PFSK-1 (cell line): ENCODE measurements around the gene HCRTR1.

Experiments used
- FOXP2 ChIP-seq: optimal IDR thresholded peaks from 2 replicates; pipeline ENCODE3; 2011; ENCODE audit warnings: borderline replicate concordance, control low read depth, inconsistent platforms; ENCODE audit not compliant: insufficient read depth; ENCODE audit errors: extremely low read length, extremely low read depth
- POLR2AphosphoS5 ChIP-seq: IDR thresholded peaks from 2 replicates; pipeline ENCODE4 v1.6.1; 2012; ENCODE audit warnings: low read depth, mild to moderate bottlenecking, control low read depth, low read length, moderate library complexity
- REST ChIP-seq, 2 experiments: IDR thresholded peaks; 2 replicates each; pipeline versions ENCODE4 v1.6.1 to v1.8.0; 2011 to 2012; ENCODE audit warnings: low read depth in 2 of 2, low read length in 2 of 2, control low read depth in 1 of 2, inconsistent platforms in 1 of 2, mild to moderate bottlenecking in 1 of 2, moderate library complexity in 1 of 2; ENCODE audit not compliant: insufficient read depth in 1 of 2
- SIN3A ChIP-seq: IDR thresholded peaks from 2 replicates; pipeline ENCODE4 v1.6.1; 2012; ENCODE audit warnings: mild to moderate bottlenecking, low read length, moderate library complexity, borderline replicate concordance; ENCODE audit not compliant: insufficient read depth
- TAF1 ChIP-seq: IDR thresholded peaks from 2 replicates; pipeline ENCODE4 v1.6.1; 2012; ENCODE audit warnings: low read length, control low read depth, borderline replicate concordance; ENCODE audit not compliant: insufficient read depth

The HCRTR1 gene

DNA sequence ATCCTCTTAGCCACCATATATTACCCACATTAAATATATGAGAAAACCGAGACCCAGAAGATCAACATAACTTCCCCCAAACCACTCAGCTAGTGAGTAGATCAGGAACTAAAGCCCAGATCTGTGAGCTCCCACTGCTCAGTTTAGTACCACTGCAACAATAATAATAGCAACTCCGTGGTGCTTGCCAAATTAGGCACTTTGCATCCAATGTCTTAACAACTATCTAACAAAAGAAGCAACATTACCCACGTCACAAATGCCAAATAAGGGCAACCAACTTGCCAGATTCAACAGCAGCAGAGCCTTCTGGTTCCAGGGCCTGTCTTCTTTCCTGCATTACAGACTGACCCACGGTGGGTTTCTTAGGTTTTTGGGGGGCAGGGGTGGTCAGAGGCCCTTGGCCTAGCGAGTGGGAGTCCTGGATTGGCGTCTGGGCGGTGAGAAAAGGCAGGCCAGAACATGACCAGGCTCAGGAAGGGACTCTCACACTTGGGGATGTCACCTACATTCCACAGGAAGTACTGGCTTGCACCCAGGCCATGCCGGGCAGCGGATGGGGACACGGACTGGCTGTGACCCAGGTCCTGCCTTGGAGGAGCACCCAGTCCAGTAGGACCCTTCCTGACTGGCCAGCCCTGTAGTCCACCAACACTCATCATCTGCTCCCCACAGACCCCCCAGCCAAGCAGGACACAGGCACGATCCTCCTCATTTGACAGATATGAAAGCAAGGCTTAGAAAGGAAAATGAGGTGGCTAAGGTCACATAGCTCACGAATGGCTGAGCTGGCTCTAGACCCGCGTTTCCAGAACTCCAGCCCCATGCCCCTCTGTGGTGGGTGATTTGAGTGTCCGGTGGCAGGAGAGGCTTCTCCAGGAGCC, 4.6 kb downstream of the HCRTR1 start:
- TF ChIP-seq REST (IDR thresholded peaks at IDR 0.05; ENCODE audit: insufficient read depth in 1 of 2, low read depth in 2 of 2, low read length in 2 of 2) = no peak
- no peak for TF ChIP-seq POLR2AphosphoS5
- no peak for TF ChIP-seq SIN3A
- TF ChIP-seq TAF1 = no peak
- TF ChIP-seq FOXP2 = no peak

DNA sequence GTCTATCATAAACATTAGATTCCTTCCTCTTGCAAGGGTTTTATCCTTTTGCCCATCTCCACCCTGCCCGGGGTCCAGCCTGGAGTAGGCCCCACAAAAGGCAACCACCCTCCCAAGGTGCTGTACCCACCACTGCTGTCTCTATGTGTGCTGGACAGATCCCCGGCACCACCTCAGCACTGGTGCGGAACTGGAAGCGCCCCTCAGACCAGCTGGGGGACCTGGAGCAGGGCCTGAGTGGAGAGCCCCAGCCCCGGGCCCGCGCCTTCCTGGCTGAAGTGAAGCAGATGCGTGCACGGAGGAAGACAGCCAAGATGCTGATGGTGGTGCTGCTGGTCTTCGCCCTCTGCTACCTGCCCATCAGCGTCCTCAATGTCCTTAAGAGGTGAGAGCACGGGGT, 5.9 kb downstream of the HCRTR1 start:
- no peak for TF ChIP-seq TAF1
- peak in 1 of 2 experiments; percentile 65; a peak in 1 of 4 replicates for TF ChIP-seq REST (IDR thresholded peaks at IDR 0.05; ENCODE audit: insufficient read depth in 1 of 2, low read depth in 2 of 2, low read length in 2 of 2)

GRCh38 chr1:31624309-31624708, 6.8 kb downstream of the HCRTR1 start:
- no peak for TF ChIP-seq TAF1
- no peak for TF ChIP-seq FOXP2
- TF ChIP-seq POLR2AphosphoS5 = no peak
- TF ChIP-seq SIN3A = no peak
- TF ChIP-seq REST (IDR thresholded peaks at IDR 0.05; ENCODE audit: insufficient read depth in 1 of 2, low read depth in 2 of 2, low read length in 2 of 2) = no peak

- TF ChIP-seq POLR2AphosphoS5 (no peak; the same call in 1 of the 2 replicates), TAF1 (no peak), SIN3A (no peak), FOXP2 (no peak), REST (IDR thresholded peaks at IDR 0.05; ENCODE audit: insufficient read depth in 1 of 2, low read depth in 2 of 2, low read length in 2 of 2) (no peak)
These were observed 7.4 kb downstream of the HCRTR1 start for GRCh38 chr1:31624731-31625514.
